K562 (cell line): ENCODE results near the gene MAN1A1. TPM values are rescaled to one million over a fixed set of nuclear protein-coding genes. Genes with fewer than 3 reads are reported as not detected.

Experiments used
- ATAC-seq: fragments of 200-7000 bp; cut with Tn5 transposase; 3 replicates; pipeline ENCODE4 v1.9.1; 2020; ENCODE audit warnings: moderate library complexity
- BruUV-seq: library from RNA; stranded (reverse); fragments of 400-500 nt; replicated peaks from 2 replicates; lab custom pipeline; 2021; lab: Mats Ljungman, UMichigan
- CTCF ChIA-PET: fragments of 300-600 bp; formaldehyde crosslinking; extraction: SDS; loops from one replicate; lab custom pipeline; 2021; ENCODE audit warnings: low intra/inter-chr PET ratio; lab: Yijun Ruan, JAX
- POLR2A ChIA-PET: fragments of 300-600, 350-650 bp; sonication (Branson Sonifier 250); formaldehyde crosslinking; extraction: SDS; loops from one replicate; lab custom pipeline; 2021; ENCODE audit warnings: antibody characterized with exemption, inconsistent platforms; lab: Yijun Ruan, JAX
- DNase-seq, 4 experiments: peaks; one replicate each; pipeline versions ENCODE4 v3.0.0 to v3.0.0-alpha.2; 2011 to 2018; ENCODE audit warnings: low spot score in 3 of 4, mixed read lengths in 3 of 4; ENCODE audit errors: extremely low read depth in 1 of 4
- FAIRE-seq: peaks from 2 replicates; lab custom pipeline; 2011; peaks lifted over from hg19 to GRCh38; lab: Jason Lieb, UNC
- H2AFZ ChIP-seq: 2 replicates; pipeline ENCODE4 v1.6.0; 2011; ENCODE audit warnings: low read depth, low read length, control low read depth, inconsistent platforms
- H3K27ac ChIP-seq: fragments of 200-600 bp; 3 replicates; pipeline ENCODE4 v1.8.0; 2011; ENCODE audit warnings: low read depth, mild to moderate bottlenecking, control low read depth, inconsistent platforms, low read length, moderate library complexity, mixed read lengths; ENCODE audit errors: extremely low read depth
- H3K27me3 ChIP-seq, 2 experiments: fragments of 300-600 bp in 1 of 2; 2 replicates in 1 of 2; 3 replicates in 1 of 2; pipeline versions ENCODE4 v1.6.0 to v1.8.0; 2011; ENCODE audit warnings: inconsistent platforms in 2 of 2, low read length in 2 of 2, mild to moderate bottlenecking in 1 of 2, mixed read lengths in 1 of 2, moderate library complexity in 1 of 2; ENCODE audit not compliant: control insufficient read depth in 2 of 2, insufficient read depth in 2 of 2
- H3K36me3 ChIP-seq: fragments of 300-600 bp; 3 replicates; pipeline ENCODE4 v1.8.0; 2011; ENCODE audit warnings: mild to moderate bottlenecking, low read length, inconsistent platforms; ENCODE audit not compliant: control insufficient read depth, insufficient read depth
- H3K4me1 ChIP-seq, 2 experiments: fragments of 200-600 bp in 1 of 2; replicated peaks in 1 of 2; 2 replicates in 1 of 2; 3 replicates in 1 of 2; pipeline versions ENCODE4 v1.5.1 to v1.8.0; 2011; ENCODE audit warnings: inconsistent platforms in 2 of 2, low read length in 2 of 2, mild to moderate bottlenecking in 1 of 2, mixed read lengths in 1 of 2, moderate library complexity in 1 of 2; ENCODE audit not compliant: control insufficient read depth in 2 of 2, insufficient read depth in 2 of 2
- H3K4me2 ChIP-seq: 2 replicates; pipeline ENCODE4 v1.6.1; 2011; ENCODE audit warnings: low read length, control low read depth, inconsistent platforms, mixed read lengths; ENCODE audit not compliant: insufficient read depth
- H3K4me3 ChIP-seq: fragments of 200-600 bp; sonication (generic), shearing (Covaris generic); 2 replicates; pipeline ENCODE4 v1.5.1; 2016; ENCODE audit warnings: control low read depth, inconsistent platforms
- H3K79me2 ChIP-seq: fragments of 200-600 bp; 3 replicates; pipeline ENCODE4 v1.8.0; 2011; ENCODE audit warnings: low read length, inconsistent platforms; ENCODE audit not compliant: control insufficient read depth, insufficient read depth
- H3K9ac ChIP-seq, 2 experiments: 2 replicates each; pipeline versions ENCODE4 v1.6.0 to v1.6.1; 2011; ENCODE audit warnings: low read depth in 2 of 2, low read length in 2 of 2, control low read depth in 1 of 2, inconsistent platforms in 1 of 2, mild to moderate bottlenecking in 1 of 2, mixed read lengths in 1 of 2; ENCODE audit not compliant: insufficient read depth in 1 of 2
- H3K9me1 ChIP-seq: one replicate; pipeline ENCODE4 v1.6.0; 2011; ENCODE audit warnings: inconsistent platforms, mild to moderate bottlenecking, low read length, moderate library complexity; ENCODE audit not compliant: control insufficient read depth, insufficient read depth
- H3K9me3 ChIP-seq: replicated peaks from 2 replicates; pipeline ENCODE4 v1.5.1; 2011; ENCODE audit warnings: low read depth, low read length, inconsistent platforms; ENCODE audit not compliant: control insufficient read depth, insufficient read depth
- H4K20me1 ChIP-seq: replicated peaks from 2 replicates; pipeline ENCODE4 v1.6.1; 2011; ENCODE audit warnings: low read length, inconsistent platforms, mixed read lengths; ENCODE audit not compliant: control insufficient read depth, insufficient read depth
- C11orf30 ChIP-seq: fragments of 450-650 bp; IDR thresholded peaks from 2 replicates; pipeline ENCODE4 v1.6.1; 2016; ENCODE audit warnings: low read depth, mild to moderate bottlenecking
- NR0B1 ChIP-seq: fragments of 450-650 bp; IDR thresholded peaks from one replicate; pipeline ENCODE4 v1.6.1; 2018; ENCODE audit warnings: mild to moderate bottlenecking, moderate library complexity; ENCODE audit not compliant: partially characterized antibody
- ZNF133 ChIP-seq: fragments of 250-450 bp; sonication (Bioruptor Pico); IDR thresholded peaks from 2 replicates; pipeline ENCODE4 v1.4.0; 2020; ENCODE audit warnings: mild to moderate bottlenecking
- ZNF316 ChIP-seq: fragments of 450-650 bp; IDR thresholded peaks from 2 replicates; pipeline ENCODE4 v1.6.1; 2016
- ZNF407 ChIP-seq: fragments of 450-650 bp; IDR thresholded peaks from 2 replicates; pipeline ENCODE4 v1.6.1; 2016; ENCODE audit warnings: low read depth
- WGBS: fragments of 100-300 bp; shearing (Covaris generic); methylation state at CpG from one replicate; pipeline ENCODE4 v1.1.6; 2016; ENCODE audit warnings: low coverage, mixed read lengths; ENCODE audit not compliant: insufficient coverage; ENCODE audit errors: missing lambda C conversion rate; 5-methylcytosine and 5-hydroxymethylcytosine counted together
- in situ Hi-C: fragments of 300-500 bp; cut with MboI; formaldehyde crosslinking; loops from 4 replicates; pipeline ENCODE4 v1.15.0; 2018; ENCODE audit warnings: inconsistent platforms, mixed read lengths
- intact Hi-C: fragments of 100-400 bp; cut with micrococcal nuclease; formaldehyde crosslinking; loops from 2 replicates; pipeline ENCODE4 v1.14.2; 2022
- polyA plus RNA-seq, 8 experiments: library from polyadenylated mRNA; depleted of rRNA in 4 of 8; stranded (reverse) in 5 of 8; unstranded in 3 of 8; fragments of >200 nt; fragmentation: Nextera tagmentation in 2 of 8; fragmentation: Illumina TruSeq in 1 of 8; extraction: Ambion mirVana in 2 of 8; extraction: Trizol in 1 of 8; gene quantifications; 2 replicates each; pipeline versions ENCODE4 v1.2.1 to v1.2.3, GENCODE V29; 2011 to 2014; ENCODE audit warnings: inconsistent platforms in 1 of 8, missing spikeins in 1 of 8
- total RNA-seq, 7 experiments: library from RNA; depleted of rRNA in 6 of 7; stranded (reverse); fragments of >200 nt in 6 of 7; fragmentation: Illumina TruSeq in 2 of 7; extraction: Trizol in 2 of 7; gene quantifications; 2 replicates each; pipeline versions ENCODE4 v1.2.1 to v1.2.3, GENCODE V29; 2011 to 2021; ENCODE audit warnings: low replicate concordance in 1 of 7

Gene MAN1A1
- total and polyA plus RNA-seq, 9 of the 15 experiments (the other 6 are each of a cell fraction or from before 2014, with no cell fraction given) = 24.5 to 78.4 (median 59.7) TPM

DNA sequence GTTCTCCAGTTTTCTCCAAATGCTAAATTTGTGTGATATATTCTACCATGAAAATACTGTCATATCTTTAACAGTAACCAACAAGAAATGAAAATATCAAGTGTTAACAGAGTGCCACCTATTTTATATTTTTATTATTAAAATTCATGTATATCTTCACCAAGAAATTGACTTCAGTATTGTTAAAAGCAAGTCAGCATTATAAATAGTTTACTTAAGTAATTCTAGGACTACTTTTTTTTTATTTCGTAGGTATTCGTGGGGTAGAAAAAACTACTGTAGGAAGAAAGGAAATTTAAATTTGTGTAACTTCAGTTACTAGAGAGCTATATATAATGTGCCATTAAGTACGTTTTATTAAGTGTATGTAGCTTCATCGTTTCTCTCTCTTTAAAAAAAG lies 6.3 kb upstream of the MAN1A1 start:
- FAIRE-seq = no peak
- DNase-seq = no peak
- Histone ChIP-seq H3K36me3 (no peaks in the 10 kb centered on the region), H3K4me2 (no peak overlapping the region), H3K4me1 (peaks cover 0 to 5% of the 10 kb centered on the region in 2 experiments; a peak in 2 of 5 replicates), H3K9me1 (no peaks in the 10 kb centered on the region), H3K4me3 (no peak overlapping the region), H3K27ac (no peak overlapping the region), H2AFZ (no peak overlapping the region), H4K20me1 (no peaks in the 10 kb centered on the region), H3K9ac (no peak overlapping the region), H3K9me3 (no peaks in the 10 kb centered on the region), H3K79me2 (peaks cover 39% of the 10 kb centered on the region), H3K27me3 (no peaks in the 10 kb centered on the region)
- BruUV-seq = no TSS peak
- WGBS = 84% methylated on average over 4 of the region's 4 CpGs
- POLR2A ChIA-PET = no interaction called here
- in situ Hi-C loops (no loop called here), intact Hi-C loops (loop anchor here (10.0 kb wide), 2 partner anchors 119 to 509 kb away; no protein-coding TSS in a partner anchor)
- CTCF ChIA-PET = no interaction called here
- no peak for ATAC-seq
- no peak for TF ChIP-seq NR0B1
- peak; percentile 68 for TF ChIP-seq ZNF316
- TF ChIP-seq ZNF407 = no peak
- peak; percentile 52; the same call in 1 of the 2 replicates for TF ChIP-seq C11orf30
- TF ChIP-seq ZNF133 (CRISPR knock-in tag) = no peak
